SK-N-SH (cell line): ENCODE results near the gene STK39. TPM values are rescaled to one million over a fixed set of nuclear protein-coding genes. Genes with fewer than 3 reads are reported as not detected.

Experiments used
- CTCF ChIA-PET: fragments of 300-600, 350-600 bp; formaldehyde crosslinking; extraction: SDS; loops from one replicate; lab custom pipeline; 2021; lab: Yijun Ruan, JAX
- POLR2A ChIA-PET: fragments of 350-600 bp; sonication (Branson Sonifier 250); formaldehyde crosslinking; extraction: SDS; loops from one replicate; lab custom pipeline; 2020; ENCODE audit warnings: antibody characterized with exemption, inconsistent platforms; lab: Yijun Ruan, JAX
- DNase-seq: peaks from one replicate; pipeline ENCODE4 v3.0.0; 2012
- H2AFZ ChIP-seq: fragments of 200-600 bp; sonication (generic); 2 replicates; pipeline ENCODE4 v1.8.1; 2016; ENCODE audit warnings: antibody characterized with exemption, mild to moderate bottlenecking, low read depth
- H3F3A ChIP-seq: fragments of 200-600 bp; sonication (generic); replicated peaks from 2 replicates; pipeline ENCODE3; 2016; ENCODE audit warnings: antibody characterized with exemption, mild to moderate bottlenecking; ENCODE audit not compliant: insufficient read depth
- H3K27ac ChIP-seq, 2 experiments: fragments of 200-500 bp in 1 of 2; fragments of 200-600 bp in 1 of 2; sonication (Bioruptor generic) in 1 of 2; sonication (generic), shearing (Covaris generic) in 1 of 2; 2 replicates each; pipeline versions ENCODE4 v1.5.1 to v1.6.1; 2014 to 2016; ENCODE audit warnings: low read depth in 2 of 2, inconsistent platforms in 1 of 2, low read length in 1 of 2, mild to moderate bottlenecking in 1 of 2, mixed read lengths in 1 of 2
- H3K27me3 ChIP-seq: fragments of 200-600 bp; sonication (generic), shearing (Covaris generic); 2 replicates; pipeline ENCODE4 v1.6.1; 2016; ENCODE audit warnings: mixed run types; ENCODE audit not compliant: insufficient read depth
- H3K36me3 ChIP-seq, 2 experiments: fragments of 200-500 bp in 1 of 2; fragments of 200-600 bp in 1 of 2; sonication (Bioruptor generic) in 1 of 2; sonication (generic) in 1 of 2; replicated peaks in 1 of 2; 2 replicates each; pipeline versions ENCODE3 to v1.5.1; 2014 to 2016; ENCODE audit warnings: low read length in 1 of 2, mild to moderate bottlenecking in 1 of 2; ENCODE audit not compliant: insufficient read depth in 2 of 2, control insufficient read depth in 1 of 2
- H3K4me1 ChIP-seq, 2 experiments: fragments of 200-500 bp in 1 of 2; fragments of 200-600 bp in 1 of 2; sonication (Bioruptor generic) in 1 of 2; sonication (generic), shearing (Covaris generic) in 1 of 2; 2 replicates each; pipeline versions ENCODE4 v1.5.1 to v1.6.1; 2014 to 2016; ENCODE audit warnings: low read depth in 1 of 2, low read length in 1 of 2, mixed run types in 1 of 2; ENCODE audit not compliant: insufficient read depth in 2 of 2, control insufficient read depth in 1 of 2
- H3K4me2 ChIP-seq: fragments of 200-600 bp; sonication (generic), shearing (Covaris generic); 2 replicates; pipeline ENCODE4 v1.6.1; 2017; ENCODE audit warnings: mixed run types
- H3K4me3 ChIP-seq, 2 experiments: fragments of 200-500 bp in 1 of 2; fragments of 200-600 bp in 1 of 2; sonication (Bioruptor generic) in 1 of 2; sonication (generic), shearing (Covaris generic) in 1 of 2; 2 replicates each; pipeline versions ENCODE4 v1.5.1 to v1.8.1; 2014 to 2016; ENCODE audit warnings: low read depth in 2 of 2, inconsistent platforms in 1 of 2, low read length in 1 of 2, mild to moderate bottlenecking in 1 of 2, mixed read lengths in 1 of 2, moderate library complexity in 1 of 2
- H3K79me2 ChIP-seq: fragments of 200-600 bp; sonication (generic); 2 replicates; pipeline ENCODE4 v1.8.1; 2017; ENCODE audit warnings: mild to moderate bottlenecking; ENCODE audit not compliant: insufficient read depth
- H3K9ac ChIP-seq: fragments of 200-600 bp; sonication (generic); 2 replicates; pipeline ENCODE4 v1.6.1; 2017; ENCODE audit warnings: mixed run types
- H3K9me2 ChIP-seq: fragments of 200-600 bp; sonication (generic); 2 replicates; pipeline ENCODE4 v1.6.1; 2017; ENCODE audit warnings: mixed run types
- H3K9me3 ChIP-seq: fragments of 200-600 bp; sonication (generic); 2 replicates; pipeline ENCODE4 v1.6.1; 2017; ENCODE audit warnings: mixed run types, mild to moderate bottlenecking, moderate library complexity
- H4K20me1 ChIP-seq: fragments of 200-600 bp; sonication (generic); 2 replicates; pipeline ENCODE4 v1.6.1; 2017; ENCODE audit warnings: mild to moderate bottlenecking, mixed run types; ENCODE audit not compliant: insufficient read depth
- CHD2 ChIP-seq: fragments of 150-350 bp; IDR thresholded peaks from 2 replicates; pipeline ENCODE4 v1.6.1; 2018; ENCODE audit warnings: low read length; ENCODE audit not compliant: partially characterized antibody
- ELF1 ChIP-seq: IDR thresholded peaks from 2 replicates; pipeline ENCODE4 v1.4.0; 2012
- EP300 ChIP-seq, 2 experiments: IDR thresholded peaks; 2 replicates each; pipeline versions ENCODE4 v1.4.0 to v1.6.1; 2012; ENCODE audit warnings: borderline replicate concordance in 1 of 2, low read depth in 1 of 2, low read length in 1 of 2
- EZH2phosphoT487 ChIP-seq: fragments of 200-600 bp; sonication (generic); IDR thresholded peaks from 2 replicates; pipeline ENCODE4 v1.6.1; 2017; ENCODE audit warnings: low read depth, mixed run types, mild to moderate bottlenecking, antibody characterized with exemption, moderate library complexity, borderline replicate concordance
- FOSL2 ChIP-seq: IDR thresholded peaks from 2 replicates; pipeline ENCODE4 v1.4.0; 2012; ENCODE audit warnings: low read depth, mild to moderate bottlenecking, moderate library complexity, borderline replicate concordance
- GABPA ChIP-seq: IDR thresholded peaks from 2 replicates; pipeline ENCODE4 v1.4.0; 2012; ENCODE audit warnings: low read depth, mild to moderate bottlenecking
- GATA2 ChIP-seq: sonication (generic); formaldehyde crosslinking; IDR thresholded peaks from 2 replicates; pipeline ENCODE4 v1.5.0; 2020; ENCODE audit warnings: mild to moderate bottlenecking, missing genetic modification reagents
- JUND ChIP-seq: IDR thresholded peaks from 2 replicates; pipeline ENCODE4 v1.4.0; 2012
- MEF2A ChIP-seq: IDR thresholded peaks from 2 replicates; pipeline ENCODE4 v1.4.0; 2012; ENCODE audit warnings: low read depth, borderline replicate concordance
- MXI1 ChIP-seq: IDR thresholded peaks from 2 replicates; pipeline ENCODE4 v1.6.1; 2012; ENCODE audit warnings: mild to moderate bottlenecking, low read depth, low read length, improper control_type of control experiment
- NFIC ChIP-seq: IDR thresholded peaks from 2 replicates; pipeline ENCODE4 v1.4.0; 2012; ENCODE audit warnings: borderline replicate concordance
- NRF1 ChIP-seq: IDR thresholded peaks from 2 replicates; pipeline ENCODE4 v1.6.1; 2012; ENCODE audit warnings: low read depth, mild to moderate bottlenecking, low read length
- POLR2AphosphoS5 ChIP-seq: IDR thresholded peaks from 2 replicates; pipeline ENCODE4 v1.6.1; 2012; ENCODE audit warnings: low read depth, low read length
- RCOR1 ChIP-seq: fragments of 150-350 bp; IDR thresholded peaks from 2 replicates; pipeline ENCODE4 v1.6.1; 2017; ENCODE audit warnings: antibody characterized with exemption, low read length
- SMC3 ChIP-seq: IDR thresholded peaks from 2 replicates; pipeline ENCODE4 v1.6.1; 2012; ENCODE audit warnings: low read depth, low read length, improper control_type of control experiment
- TAF1 ChIP-seq: IDR thresholded peaks from 2 replicates; pipeline ENCODE4 v1.6.1; 2012; ENCODE audit warnings: low read depth, mild to moderate bottlenecking, low read length, moderate library complexity, borderline replicate concordance
- YY1 ChIP-seq: IDR thresholded peaks from 2 replicates; pipeline ENCODE4 v1.4.0; 2012; ENCODE audit warnings: low read depth, mild to moderate bottlenecking
- WGBS: methylation state at CpG from one replicate; pipeline ENCODE4 v1.1.6; 2017; ENCODE audit warnings: low lambda C conversion rate; 5-methylcytosine and 5-hydroxymethylcytosine counted together
- polyA plus RNA-seq, 3 experiments: library from polyadenylated mRNA; depleted of rRNA; stranded (reverse); fragments of >200 nt; gene quantifications; 2 replicates each; pipeline ENCODE4 v1.2.3, GENCODE V29; 2012
- TF ChIP-seq, protein P1 (sequence below): IDR thresholded peaks from 2 replicates; pipeline ENCODE4 v1.4.0; 2012; ENCODE audit warnings: low read depth
- TF ChIP-seq, protein P2 (sequence below): IDR thresholded peaks from 2 replicates; pipeline ENCODE4 v1.4.0; 2012; ENCODE audit warnings: low read depth, borderline replicate concordance
- TF ChIP-seq, protein P3 (sequence below): IDR thresholded peaks from 2 replicates; pipeline ENCODE4 v1.4.0; 2012; ENCODE audit warnings: low read depth, borderline replicate concordance
- TF ChIP-seq, protein P4 (sequence below): IDR thresholded peaks from 2 replicates; pipeline ENCODE4 v1.6.1; 2012; ENCODE audit warnings: mild to moderate bottlenecking, low read depth, low read length, moderate library complexity
- TF ChIP-seq, protein P5 (sequence below): fragments of 200-600 bp; sonication (generic); IDR thresholded peaks from 2 replicates; pipeline ENCODE4 v1.6.1; 2017; ENCODE audit warnings: antibody characterized with exemption, mild to moderate bottlenecking, moderate library complexity

STK39 gene
- polyA plus RNA-seq, 1 of the 3 experiments (the other 2 are of a cell fraction) = 9.6 TPM

DNA sequence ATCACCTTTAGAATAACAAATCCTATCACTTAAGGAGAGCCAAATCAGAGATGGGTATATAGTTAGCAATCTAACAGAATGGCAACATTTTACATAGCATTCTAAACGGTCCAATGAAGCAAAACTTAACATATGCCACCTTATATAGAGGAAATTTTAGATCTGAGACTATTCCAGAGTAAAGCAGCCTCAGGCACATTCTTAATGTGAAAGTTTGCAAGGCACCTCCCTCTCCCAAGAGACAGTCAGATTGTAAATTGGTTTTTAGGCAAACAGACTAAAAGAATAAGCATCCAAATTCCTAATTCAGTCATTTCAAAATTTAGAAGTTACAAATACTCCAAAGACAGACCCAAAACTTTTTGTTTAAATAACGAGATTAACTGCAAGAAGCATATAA lies 292.9 kb downstream of the STK39 start:
- no peaks in the 10 kb centered on the region for H3K9me2 ChIP-seq
- no peaks in the 10 kb centered on the region for H4K20me1 ChIP-seq
- no peak for DNase-seq
- no peak overlapping the region for H3K27ac ChIP-seq
- CTCF ChIA-PET = no interaction called here
- H3K4me3 ChIP-seq = no peak overlapping the region
- no peaks in the 10 kb centered on the region; a peak in 2 of 4 replicates for H3K4me1 ChIP-seq
- no peak overlapping the region for H2AFZ ChIP-seq
- 92% methylated on average over 2 of the region's 2 CpGs for WGBS
- H3K4me2 ChIP-seq = no peak overlapping the region
- TF ChIP-seq EP300 (IDR thresholded peaks at IDR 0.05; ENCODE audit: borderline replicate concordance in 1 of 2, low read depth in 1 of 2, low read length in 1 of 2) (no peak), YY1 (no peak), MXI1 (no peak), EZH2phosphoT487 (no peak), TAF1 (no peak), MEF2A (no peak), CHD2 (no peak), GATA2 (CRISPR knock-in tag) (no peak)
- TF ChIP-seq, protein P1, sequence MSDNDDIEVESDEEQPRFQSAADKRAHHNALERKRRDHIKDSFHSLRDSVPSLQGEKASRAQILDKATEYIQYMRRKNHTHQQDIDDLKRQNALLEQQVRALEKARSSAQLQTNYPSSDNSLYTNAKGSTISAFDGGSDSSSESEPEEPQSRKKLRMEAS = no peak
- TF ChIP-seq, protein P2, sequence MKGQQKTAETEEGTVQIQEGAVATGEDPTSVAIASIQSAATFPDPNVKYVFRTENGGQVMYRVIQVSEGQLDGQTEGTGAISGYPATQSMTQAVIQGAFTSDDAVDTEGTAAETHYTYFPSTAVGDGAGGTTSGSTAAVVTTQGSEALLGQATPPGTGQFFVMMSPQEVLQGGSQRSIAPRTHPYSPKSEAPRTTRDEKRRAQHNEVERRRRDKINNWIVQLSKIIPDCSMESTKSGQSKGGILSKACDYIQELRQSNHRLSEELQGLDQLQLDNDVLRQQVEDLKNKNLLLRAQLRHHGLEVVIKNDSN = no peak
- H3K27me3 ChIP-seq = no peaks in the 10 kb centered on the region
- no peaks in the 10 kb centered on the region for H3K9me3 ChIP-seq
- POLR2A ChIA-PET = no interaction called here
- no peak overlapping the region for H3K9ac ChIP-seq
- no peaks in the 10 kb centered on the region for H3F3A ChIP-seq
- H3K79me2 ChIP-seq = no peaks in the 10 kb centered on the region
- H3K36me3 ChIP-seq = peaks cover 0 to 5% of the 10 kb centered on the region in 2 experiments

DNA sequence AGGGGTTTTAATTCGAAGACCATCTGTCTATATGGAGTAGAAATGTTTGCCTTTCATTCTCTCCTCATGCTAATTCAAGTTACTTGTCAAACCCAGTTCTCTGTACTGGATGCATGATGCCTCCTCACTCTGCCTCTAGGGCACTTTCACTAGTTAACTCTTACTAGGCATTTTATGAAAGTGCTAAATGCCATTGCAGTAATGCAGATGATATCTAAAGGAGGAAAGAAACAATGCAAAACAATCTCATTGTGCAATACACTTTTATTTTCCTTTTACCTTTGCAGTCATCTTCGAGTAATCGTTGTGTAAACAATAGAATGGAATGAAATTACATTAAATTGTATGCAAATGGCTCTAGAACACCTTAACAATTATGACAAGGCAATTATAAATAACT lies 293.6 kb downstream of the STK39 start:
- Histone ChIP-seq H3K27me3 (no peaks in the 10 kb centered on the region), H3K4me2 (no peak overlapping the region), H3F3A (no peaks in the 10 kb centered on the region), H3K36me3 (peaks cover 0 to 5% of the 10 kb centered on the region in 2 experiments), H4K20me1 (no peaks in the 10 kb centered on the region), H3K9me3 (no peaks in the 10 kb centered on the region), H3K79me2 (no peaks in the 10 kb centered on the region), H2AFZ (no peak overlapping the region), H3K9ac (no peak overlapping the region), H3K27ac (no peak overlapping the region), H3K4me3 (no peak overlapping the region), H3K9me2 (no peaks in the 10 kb centered on the region), H3K4me1 (no peaks in the 10 kb centered on the region; a peak in 2 of 4 replicates)
- POLR2A ChIA-PET = no interaction called here
- CTCF ChIA-PET = no interaction called here
- no peak for DNase-seq
- WGBS = 89% methylated on average over 3 of the region's 3 CpGs
- TF ChIP-seq, protein P3, sequence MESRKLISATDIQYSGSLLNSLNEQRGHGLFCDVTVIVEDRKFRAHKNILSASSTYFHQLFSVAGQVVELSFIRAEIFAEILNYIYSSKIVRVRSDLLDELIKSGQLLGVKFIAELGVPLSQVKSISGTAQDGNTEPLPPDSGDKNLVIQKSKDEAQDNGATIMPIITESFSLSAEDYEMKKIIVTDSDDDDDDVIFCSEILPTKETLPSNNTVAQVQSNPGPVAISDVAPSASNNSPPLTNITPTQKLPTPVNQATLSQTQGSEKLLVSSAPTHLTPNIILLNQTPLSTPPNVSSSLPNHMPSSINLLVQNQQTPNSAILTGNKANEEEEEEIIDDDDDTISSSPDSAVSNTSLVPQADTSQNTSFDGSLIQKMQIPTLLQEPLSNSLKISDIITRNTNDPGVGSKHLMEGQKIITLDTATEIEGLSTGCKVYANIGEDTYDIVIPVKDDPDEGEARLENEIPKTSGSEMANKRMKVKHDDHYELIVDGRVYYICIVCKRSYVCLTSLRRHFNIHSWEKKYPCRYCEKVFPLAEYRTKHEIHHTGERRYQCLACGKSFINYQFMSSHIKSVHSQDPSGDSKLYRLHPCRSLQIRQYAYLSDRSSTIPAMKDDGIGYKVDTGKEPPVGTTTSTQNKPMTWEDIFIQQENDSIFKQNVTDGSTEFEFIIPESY = no peak
- no peak for TF ChIP-seq TAF1
- no peak for TF ChIP-seq EP300 (IDR thresholded peaks at IDR 0.05; ENCODE audit: borderline replicate concordance in 1 of 2, low read depth in 1 of 2, low read length in 1 of 2)
- no peak for TF ChIP-seq FOSL2
- no peak for TF ChIP-seq RCOR1
- TF ChIP-seq GABPA = no peak
- no peak for TF ChIP-seq GATA2 (CRISPR knock-in tag)
- TF ChIP-seq ELF1 = no peak
- TF ChIP-seq JUND = no peak
- TF ChIP-seq NRF1 = no peak
- TF ChIP-seq, protein P4, sequence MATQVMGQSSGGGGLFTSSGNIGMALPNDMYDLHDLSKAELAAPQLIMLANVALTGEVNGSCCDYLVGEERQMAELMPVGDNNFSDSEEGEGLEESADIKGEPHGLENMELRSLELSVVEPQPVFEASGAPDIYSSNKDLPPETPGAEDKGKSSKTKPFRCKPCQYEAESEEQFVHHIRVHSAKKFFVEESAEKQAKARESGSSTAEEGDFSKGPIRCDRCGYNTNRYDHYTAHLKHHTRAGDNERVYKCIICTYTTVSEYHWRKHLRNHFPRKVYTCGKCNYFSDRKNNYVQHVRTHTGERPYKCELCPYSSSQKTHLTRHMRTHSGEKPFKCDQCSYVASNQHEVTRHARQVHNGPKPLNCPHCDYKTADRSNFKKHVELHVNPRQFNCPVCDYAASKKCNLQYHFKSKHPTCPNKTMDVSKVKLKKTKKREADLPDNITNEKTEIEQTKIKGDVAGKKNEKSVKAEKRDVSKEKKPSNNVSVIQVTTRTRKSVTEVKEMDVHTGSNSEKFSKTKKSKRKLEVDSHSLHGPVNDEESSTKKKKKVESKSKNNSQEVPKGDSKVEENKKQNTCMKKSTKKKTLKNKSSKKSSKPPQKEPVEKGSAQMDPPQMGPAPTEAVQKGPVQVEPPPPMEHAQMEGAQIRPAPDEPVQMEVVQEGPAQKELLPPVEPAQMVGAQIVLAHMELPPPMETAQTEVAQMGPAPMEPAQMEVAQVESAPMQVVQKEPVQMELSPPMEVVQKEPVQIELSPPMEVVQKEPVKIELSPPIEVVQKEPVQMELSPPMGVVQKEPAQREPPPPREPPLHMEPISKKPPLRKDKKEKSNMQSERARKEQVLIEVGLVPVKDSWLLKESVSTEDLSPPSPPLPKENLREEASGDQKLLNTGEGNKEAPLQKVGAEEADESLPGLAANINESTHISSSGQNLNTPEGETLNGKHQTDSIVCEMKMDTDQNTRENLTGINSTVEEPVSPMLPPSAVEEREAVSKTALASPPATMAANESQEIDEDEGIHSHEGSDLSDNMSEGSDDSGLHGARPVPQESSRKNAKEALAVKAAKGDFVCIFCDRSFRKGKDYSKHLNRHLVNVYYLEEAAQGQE = no peak
- no peak for TF ChIP-seq SMC3
- TF ChIP-seq, protein P5, sequence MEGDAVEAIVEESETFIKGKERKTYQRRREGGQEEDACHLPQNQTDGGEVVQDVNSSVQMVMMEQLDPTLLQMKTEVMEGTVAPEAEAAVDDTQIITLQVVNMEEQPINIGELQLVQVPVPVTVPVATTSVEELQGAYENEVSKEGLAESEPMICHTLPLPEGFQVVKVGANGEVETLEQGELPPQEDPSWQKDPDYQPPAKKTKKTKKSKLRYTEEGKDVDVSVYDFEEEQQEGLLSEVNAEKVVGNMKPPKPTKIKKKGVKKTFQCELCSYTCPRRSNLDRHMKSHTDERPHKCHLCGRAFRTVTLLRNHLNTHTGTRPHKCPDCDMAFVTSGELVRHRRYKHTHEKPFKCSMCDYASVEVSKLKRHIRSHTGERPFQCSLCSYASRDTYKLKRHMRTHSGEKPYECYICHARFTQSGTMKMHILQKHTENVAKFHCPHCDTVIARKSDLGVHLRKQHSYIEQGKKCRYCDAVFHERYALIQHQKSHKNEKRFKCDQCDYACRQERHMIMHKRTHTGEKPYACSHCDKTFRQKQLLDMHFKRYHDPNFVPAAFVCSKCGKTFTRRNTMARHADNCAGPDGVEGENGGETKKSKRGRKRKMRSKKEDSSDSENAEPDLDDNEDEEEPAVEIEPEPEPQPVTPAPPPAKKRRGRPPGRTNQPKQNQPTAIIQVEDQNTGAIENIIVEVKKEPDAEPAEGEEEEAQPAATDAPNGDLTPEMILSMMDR = no peak
- no peak for TF ChIP-seq POLR2AphosphoS5
- TF ChIP-seq NFIC = no peak
